Mucosa of descending colon (tissue), 3 donors: ENCODE measurements around the gene SORD. TPM values are rescaled to one million over a fixed set of nuclear protein-coding genes. Genes with fewer than 3 reads are reported as not detected.

Source experiments
- ATAC-seq: fragments of 200-7000 bp; cut with Tn5 transposase; one replicate; pipeline ENCODE4 v1.9.1; 2020; ENCODE audit warnings: mild to moderate bottlenecking, moderate library complexity
- DNase-seq, 3 donors: peaks; one replicate each; pipeline ENCODE4 v3.0.0-alpha.2; 2020
- H3K36me3 ChIP-seq: fragments of 200-600 bp; one replicate; pipeline ENCODE4 v1.8.0; 2021; ENCODE audit warnings: low read depth, mild to moderate bottlenecking
- H3K4me1 ChIP-seq: fragments of 200-600 bp; one replicate; pipeline ENCODE4 v1.8.0; 2021; ENCODE audit warnings: low read depth, mild to moderate bottlenecking
- H3K4me3 ChIP-seq: fragments of 200-600 bp; one replicate; pipeline ENCODE4 v1.8.0; 2021; ENCODE audit warnings: mild to moderate bottlenecking
- H3K9me3 ChIP-seq: fragments of 200-600 bp; one replicate; pipeline ENCODE4 v1.8.0; 2021; ENCODE audit warnings: mild to moderate bottlenecking
- intact Hi-C, 2 donors: fragments of 100-400 bp; cut with DNase I in 1 of 2; cut with micrococcal nuclease in 1 of 2; formaldehyde crosslinking; loops; one replicate each; pipeline versions ENCODE4 v1.11.0 to v1.11.1; 2022; cut with DNase I, micrococcal nuclease
- total RNA-seq, 3 donors: library from RNA; stranded (reverse); fragmentation: NEBNext Ultra II Directional in 2 of 3; extraction: Animal tissue kit (Norgen Biotek cat#: 25700) in 2 of 3; gene quantifications; one replicate each; pipeline versions ENCODE4 v1.2.1 to v1.2.4, GENCODE V29; 2021 to 2023
- TF ChIP-seq, protein P1 (sequence below): fragments of 200-600 bp; IDR thresholded peaks from one replicate; pipeline ENCODE4 v1.8.0; 2022; ENCODE audit warnings: antibody characterized with exemption, mild to moderate bottlenecking
- donor health status: DM: no; HTN: no; CAD: no; lungs with moderate emphysema.
- donor health status: DM: no; HTN: no; CAD: no.
- donor health status: DM: no; HTN: yes; CAD: no.

The SORD gene
- total RNA-seq, 3 donors from 2014 or later, result 11.7 to 31.1 (median 15.8) TPM

DNA sequence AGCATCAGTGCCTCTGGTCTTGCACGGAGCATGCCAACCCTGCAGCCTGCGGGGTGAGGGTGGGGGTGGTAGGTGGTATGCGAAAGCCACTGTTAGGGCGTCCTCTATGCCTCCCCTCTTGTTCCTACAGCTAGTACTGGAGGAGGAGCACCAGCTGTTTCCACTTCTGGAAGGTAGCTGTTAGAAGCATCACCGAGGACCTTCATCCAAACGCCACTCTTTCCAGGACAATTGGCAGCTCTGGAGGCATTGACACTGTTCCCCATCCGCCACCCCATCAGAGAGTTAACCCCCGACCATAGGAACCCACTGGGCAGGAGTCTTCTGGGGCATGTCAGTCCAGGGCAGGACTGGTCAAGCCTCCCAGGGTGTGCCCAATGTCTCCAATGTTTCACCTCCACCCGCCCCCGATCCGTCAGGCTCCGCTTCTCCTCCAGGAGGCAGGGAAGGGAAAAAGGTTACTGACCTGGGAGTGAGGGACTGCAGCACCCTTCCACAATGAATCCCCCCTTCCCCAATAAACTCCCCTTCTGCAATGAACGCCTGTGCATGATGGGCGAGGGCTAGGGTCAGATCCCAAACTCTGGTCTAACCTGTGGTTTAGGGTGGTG, 90.5 kb downstream of the SORD start:
- intact Hi-C loops, result no loop called here
- Histone ChIP-seq H3K9me3 (no peaks in the 10 kb centered on the region), H3K4me1 (peaks cover 6% of the 10 kb centered on the region), H3K36me3 (no peaks in the 10 kb centered on the region), H3K4me3 (no peak overlapping the region)
- ATAC-seq (no peak), DNase-seq (no peak)
- TF ChIP-seq, protein P1, sequence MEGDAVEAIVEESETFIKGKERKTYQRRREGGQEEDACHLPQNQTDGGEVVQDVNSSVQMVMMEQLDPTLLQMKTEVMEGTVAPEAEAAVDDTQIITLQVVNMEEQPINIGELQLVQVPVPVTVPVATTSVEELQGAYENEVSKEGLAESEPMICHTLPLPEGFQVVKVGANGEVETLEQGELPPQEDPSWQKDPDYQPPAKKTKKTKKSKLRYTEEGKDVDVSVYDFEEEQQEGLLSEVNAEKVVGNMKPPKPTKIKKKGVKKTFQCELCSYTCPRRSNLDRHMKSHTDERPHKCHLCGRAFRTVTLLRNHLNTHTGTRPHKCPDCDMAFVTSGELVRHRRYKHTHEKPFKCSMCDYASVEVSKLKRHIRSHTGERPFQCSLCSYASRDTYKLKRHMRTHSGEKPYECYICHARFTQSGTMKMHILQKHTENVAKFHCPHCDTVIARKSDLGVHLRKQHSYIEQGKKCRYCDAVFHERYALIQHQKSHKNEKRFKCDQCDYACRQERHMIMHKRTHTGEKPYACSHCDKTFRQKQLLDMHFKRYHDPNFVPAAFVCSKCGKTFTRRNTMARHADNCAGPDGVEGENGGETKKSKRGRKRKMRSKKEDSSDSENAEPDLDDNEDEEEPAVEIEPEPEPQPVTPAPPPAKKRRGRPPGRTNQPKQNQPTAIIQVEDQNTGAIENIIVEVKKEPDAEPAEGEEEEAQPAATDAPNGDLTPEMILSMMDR, result no peak

DNA sequence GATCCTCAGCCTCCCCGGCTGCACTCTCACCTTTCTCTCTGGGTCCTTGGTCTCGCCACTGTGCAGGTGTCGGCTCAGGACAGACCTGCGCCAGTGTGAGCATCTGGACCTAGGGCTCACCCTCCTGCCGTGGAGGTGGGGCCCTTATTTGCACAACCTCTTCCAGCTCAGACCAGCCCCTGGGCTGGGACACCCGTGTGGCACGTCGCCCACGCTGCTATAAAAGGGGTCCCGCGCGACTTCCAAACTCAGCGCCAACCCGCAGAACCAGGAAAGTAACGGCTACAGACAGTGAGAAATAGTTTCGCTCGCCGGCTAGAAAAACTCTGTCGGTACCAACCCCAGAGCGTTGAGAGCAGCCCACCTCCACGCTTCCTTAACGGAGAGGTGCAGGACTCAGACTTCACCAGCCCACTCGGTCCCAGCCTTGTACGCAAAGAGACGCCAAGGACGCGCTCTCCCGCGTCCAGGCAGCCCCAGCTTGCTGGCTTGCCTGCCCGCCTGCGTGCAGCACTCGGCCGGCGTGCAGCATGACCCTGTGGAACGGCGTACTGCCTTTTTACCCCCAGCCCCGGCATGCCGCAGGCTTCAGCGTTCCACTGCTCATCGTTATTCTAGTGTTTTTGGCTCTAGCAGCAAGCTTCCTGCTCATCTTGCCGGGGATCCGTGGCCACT, 91.2 kb downstream of the SORD start, which contains the start of the genes DUOX2 and DUOXA2:
TSS of gene DUOX2 (minus strand) at position 97 of the 675 bp plus-strand sequence. CDS start 761 bp downstream, outside the sequence.
TSS of gene DUOXA2 (plus strand) at position 251 of the 675 bp plus-strand sequence. CDS start at position 531, 280 bp downstream.
- intact Hi-C loops, result no loop called here
- Histone ChIP-seq H3K4me3 (no peak within 1 kb of the TSS), H3K9me3 (no peaks in the 10 kb centered on the region), H3K4me1 (peaks cover 6% of the 10 kb centered on the region), H3K36me3 (no peaks in the 10 kb centered on the region)
- DNase-seq (no peak), ATAC-seq (peak; percentile 59)
- TF ChIP-seq, protein P1, result no peak

DNA sequence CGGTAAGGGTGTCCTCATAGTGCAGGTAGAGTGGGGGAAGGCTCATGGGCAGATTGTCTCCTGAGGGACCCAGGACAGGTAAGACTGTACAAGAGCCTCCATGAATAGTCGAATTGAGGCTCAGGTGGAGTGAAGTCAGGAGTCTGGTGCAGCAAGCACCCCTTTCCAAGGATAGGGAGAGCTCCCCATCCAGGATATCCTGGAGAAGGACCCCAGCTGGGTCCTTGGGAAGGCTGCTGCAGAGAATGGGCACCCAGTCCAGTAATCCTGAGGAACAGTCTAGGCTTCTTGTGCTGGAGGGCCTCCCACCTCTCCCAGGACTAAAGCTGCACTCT, 91.7 kb downstream of the SORD start:
- H3K4me3 ChIP-seq, result no peak overlapping the region
- H3K36me3 ChIP-seq, result no peaks in the 10 kb centered on the region
- peaks cover 6% of the 10 kb centered on the region for H3K4me1 ChIP-seq
- ATAC-seq (no peak), DNase-seq (no peak)
- intact Hi-C loops, result no loop called here
- TF ChIP-seq, protein P1, result no peak
- no peaks in the 10 kb centered on the region for H3K9me3 ChIP-seq

DNA sequence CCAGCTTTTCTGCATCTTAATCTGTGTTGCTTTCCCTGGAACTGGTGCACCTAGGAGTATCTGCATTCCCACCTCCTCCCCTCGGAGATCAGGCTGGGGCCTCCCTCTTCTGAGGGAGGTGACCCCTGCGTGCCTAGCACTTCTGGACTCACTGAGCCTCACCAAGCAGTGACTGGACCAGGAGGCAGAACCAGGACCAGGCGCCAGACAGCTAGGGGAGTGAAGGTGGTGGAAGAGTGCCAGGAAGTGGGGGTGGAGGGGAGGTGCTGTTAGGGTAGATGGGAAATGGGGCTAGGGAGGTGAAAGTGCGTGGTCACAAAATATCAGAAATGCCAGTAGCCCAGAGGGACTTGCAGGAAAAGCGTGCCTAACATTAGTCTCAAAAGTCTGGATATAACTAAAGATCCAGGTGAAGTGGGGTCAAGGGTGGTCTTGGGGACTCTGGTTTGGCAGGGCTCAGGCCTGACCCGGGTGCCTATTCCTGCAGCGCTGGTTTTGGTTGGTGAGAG, 92.4 kb downstream of the SORD start:
- intact Hi-C loops, result no loop called here
- Histone ChIP-seq H3K9me3 (no peaks in the 10 kb centered on the region), H3K36me3 (no peaks in the 10 kb centered on the region), H3K4me1 (peaks cover 6% of the 10 kb centered on the region), H3K4me3 (no peak overlapping the region)
- DNase-seq (no peak), ATAC-seq (no peak)
- TF ChIP-seq, protein P1, result no peak

DNA sequence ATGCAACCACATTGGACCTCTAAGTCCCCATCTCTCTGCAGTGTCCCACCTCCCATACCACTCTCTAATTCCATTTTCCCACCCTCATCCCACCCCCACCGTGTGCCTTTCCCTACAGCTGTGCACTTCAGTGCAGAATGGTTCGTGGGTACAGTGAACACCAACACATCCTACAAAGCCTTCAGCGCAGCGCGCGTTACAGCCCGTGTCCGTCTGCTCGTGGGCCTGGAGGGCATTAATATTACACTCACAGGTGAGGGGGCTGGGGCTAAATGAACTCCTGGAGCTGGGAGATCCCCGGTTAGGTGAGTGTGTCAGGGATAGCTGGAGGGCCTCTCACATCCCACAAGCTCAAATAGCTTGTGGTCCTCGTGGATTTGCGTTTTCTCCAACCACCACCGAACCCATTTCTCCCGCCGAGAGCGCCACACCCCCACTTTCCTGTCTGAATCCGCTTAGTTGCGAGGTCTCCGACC, 93.0 kb downstream of the SORD start:
- DNase-seq (no peak), ATAC-seq (no peak)
- peaks cover 6% of the 10 kb centered on the region for H3K4me1 ChIP-seq
- no peak overlapping the region for H3K4me3 ChIP-seq
- H3K36me3 ChIP-seq, result no peaks in the 10 kb centered on the region
- intact Hi-C loops, result no loop called here
- no peaks in the 10 kb centered on the region for H3K9me3 ChIP-seq
- TF ChIP-seq, protein P1, result no peak
